HTERT RPE-1 (cell line): Measurements from ENCODE around the gene ETFBKMT.
"Not testable (repeated sequence)": the region's sequence is repeated elsewhere in the genome, so short reads cannot be mapped to it uniquely, and the experiment has no call there.

ENCODE experiments used
- in situ Hi-C: fragments of 300-500 bp; cut with MboI; formaldehyde crosslinking; loops from 4 replicates; pipeline ENCODE4 v1.14.3; 2020; ENCODE audit warnings: low sequenced_read_pairs

Gene ETFBKMT

DNA sequence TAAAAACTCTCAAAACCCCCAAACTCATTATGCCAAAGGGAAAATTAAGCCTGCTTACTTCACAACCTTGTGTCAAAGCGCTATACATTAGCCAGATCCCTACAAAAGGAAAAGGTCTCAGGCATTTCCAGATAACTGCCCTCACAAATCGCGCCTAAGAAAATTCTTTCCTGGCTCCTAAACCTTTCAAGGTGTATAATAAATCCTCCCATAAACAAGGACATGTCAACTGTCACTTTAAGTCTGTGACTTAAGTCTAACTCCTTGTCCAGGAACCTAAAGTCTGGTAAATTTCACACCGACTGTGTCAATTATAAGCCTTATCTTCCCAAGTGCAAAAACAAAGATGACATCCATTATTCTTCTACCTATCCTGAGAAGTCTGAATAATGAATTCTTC, 4.3 kb upstream of the ETFBKMT start:
- in situ Hi-C loops, result loop anchor here (25.0 kb wide), 1 partner anchor 657 kb away; no protein-coding TSS in a partner anchor

DNA sequence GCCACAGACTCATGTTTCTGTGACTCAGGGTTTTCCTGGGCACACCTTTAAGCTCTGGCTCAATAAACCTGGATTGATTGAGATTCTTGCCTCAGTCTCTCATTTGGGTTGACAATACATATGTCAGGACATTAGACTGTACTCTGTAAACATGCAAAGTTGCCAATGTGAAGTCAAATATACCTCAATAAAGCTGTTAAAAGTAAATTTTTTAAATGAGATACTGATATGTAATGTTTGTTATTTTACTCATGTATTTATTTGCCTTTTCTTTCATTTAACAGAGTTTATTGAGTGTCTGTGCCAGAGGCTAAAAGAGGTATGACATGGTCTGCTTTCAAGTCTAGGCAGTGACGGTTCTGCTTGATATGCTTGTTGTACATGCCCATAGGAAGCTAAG, 3.7 kb upstream of the ETFBKMT start:
- in situ Hi-C loops, result loop anchor here (25.0 kb wide), 1 partner anchor 657 kb away; no protein-coding TSS in a partner anchor

DNA sequence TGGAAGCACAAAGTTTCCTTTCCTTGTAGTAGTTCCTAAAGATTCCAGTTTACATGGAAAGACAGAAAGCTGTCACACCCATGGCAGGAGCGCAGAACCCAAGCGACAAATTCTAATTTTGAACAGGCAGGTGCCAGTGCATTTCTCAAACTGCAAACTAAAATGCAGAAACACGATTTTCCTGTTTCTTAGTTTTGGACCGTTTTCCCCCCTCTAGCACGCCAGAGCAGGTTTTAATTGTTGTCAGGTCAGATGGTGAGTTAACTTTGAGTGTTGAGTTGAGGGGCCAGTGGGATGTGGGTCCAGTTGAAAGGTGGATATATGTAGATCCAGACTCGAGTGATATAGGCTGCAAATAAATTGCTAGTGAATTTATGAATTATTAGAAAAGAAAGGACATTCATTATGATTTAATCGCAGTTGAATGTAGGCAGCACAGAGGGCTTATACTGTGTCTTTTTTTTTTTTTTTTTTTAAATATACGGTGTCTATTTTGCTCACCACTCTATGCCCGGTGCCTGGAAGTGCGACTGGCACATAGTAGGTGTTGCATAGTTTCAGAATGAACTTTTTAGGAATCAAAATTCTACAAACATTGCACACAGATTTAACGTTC, 909 bp upstream of the ETFBKMT start:
- in situ Hi-C loops, result loop anchor here (25.0 kb wide), 1 partner anchor 654 kb away; no protein-coding TSS in a partner anchor

DNA sequence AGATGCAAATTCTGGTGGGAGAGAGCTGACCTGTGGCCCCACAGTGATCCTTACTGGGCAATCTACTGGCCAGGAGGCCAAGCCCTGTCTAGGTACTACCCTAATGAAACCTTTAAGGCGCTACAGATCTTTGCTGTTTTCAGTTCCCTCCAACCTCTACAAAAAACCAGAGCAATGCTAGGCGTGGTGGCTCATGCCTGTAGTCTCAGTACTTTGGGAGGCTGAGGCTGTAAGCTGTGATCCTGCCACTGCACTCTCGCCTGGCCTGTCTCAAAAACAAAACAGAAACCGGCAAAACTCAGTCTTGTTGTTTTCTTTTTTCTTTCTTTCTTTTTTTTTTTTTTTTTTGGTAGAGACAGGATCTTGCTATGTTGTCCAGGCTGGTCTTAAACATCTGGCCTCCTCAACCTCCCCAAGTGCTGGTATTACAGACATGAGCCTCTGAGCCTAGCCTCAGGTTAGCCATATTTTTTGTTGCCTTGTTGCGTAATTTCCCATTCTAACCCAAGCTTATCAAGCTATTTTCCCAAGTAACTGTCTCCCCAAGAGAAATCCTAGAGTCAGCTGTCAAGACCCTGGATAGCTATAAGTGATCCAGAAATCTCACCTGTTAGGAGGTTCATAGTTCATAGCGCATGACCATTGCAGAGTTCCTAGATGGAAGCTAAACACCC, 2.8 kb downstream of the ETFBKMT start:
- in situ Hi-C loops, result loop anchor here (25.0 kb wide), 1 partner anchor 650 kb away; no protein-coding TSS in a partner anchor

DNA sequence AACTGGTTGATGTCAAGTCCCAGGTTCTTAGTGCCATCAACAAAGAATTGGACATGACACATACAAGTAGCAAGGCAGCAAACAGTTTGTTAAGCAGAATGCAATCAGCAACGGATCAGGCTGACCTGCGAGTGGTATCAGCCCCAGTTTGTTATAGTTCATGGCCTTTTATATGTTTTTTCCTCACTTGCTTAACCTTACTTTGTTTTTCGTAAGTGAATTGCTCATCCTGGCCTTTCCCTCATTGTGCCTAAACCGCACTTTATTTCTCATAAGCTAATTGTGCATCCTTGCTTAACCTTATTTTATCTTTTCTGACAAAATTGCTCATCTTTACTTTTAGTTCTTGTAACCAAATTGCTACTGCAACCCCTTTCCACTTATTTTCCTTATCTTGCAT, 4.1 kb downstream of the ETFBKMT start:
- in situ Hi-C loops, result loop anchor here (25.0 kb wide), 1 partner anchor 649 kb away; no protein-coding TSS in a partner anchor

DNA sequence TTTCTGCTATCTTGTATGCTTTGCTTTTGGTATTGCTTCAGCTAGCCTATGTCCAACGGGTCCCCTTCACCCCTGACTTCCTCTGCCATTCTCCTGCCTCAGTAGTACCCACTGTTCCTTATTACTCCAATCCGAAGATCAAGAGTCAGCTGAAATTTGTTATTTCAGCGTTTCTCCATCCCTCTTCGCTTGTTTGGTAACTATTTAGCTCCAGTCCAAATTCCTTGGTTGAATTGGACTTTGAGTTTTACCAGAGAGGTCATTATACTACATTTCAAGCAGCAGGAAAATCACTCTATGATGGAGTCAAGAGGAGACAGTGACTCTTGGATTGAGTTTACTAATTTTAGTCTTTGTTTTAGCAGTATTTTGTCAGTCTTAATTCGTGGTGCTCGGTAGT, 4.5 kb downstream of the ETFBKMT start:
- in situ Hi-C loops, result loop anchor here (25.0 kb wide), 1 partner anchor 648 kb away; no protein-coding TSS in a partner anchor

DNA sequence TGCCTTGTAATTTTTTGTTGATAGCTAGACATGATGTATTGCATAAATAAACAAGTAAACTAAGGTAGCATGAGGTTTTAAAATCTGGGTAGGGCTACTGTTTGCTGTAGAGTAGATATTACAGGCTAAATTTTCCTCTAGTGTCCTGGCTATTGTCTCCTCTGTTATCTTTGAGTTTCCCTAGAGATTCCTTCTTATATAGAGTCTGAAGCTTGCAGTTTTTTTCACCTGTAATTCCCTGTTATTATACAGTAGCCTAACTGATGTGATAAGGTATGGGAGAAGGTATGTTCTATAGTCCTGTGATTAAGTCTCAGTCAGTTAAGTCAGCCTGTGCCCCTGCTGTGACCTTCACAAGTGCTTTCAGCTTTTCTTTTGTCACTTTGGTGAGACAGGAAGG, 9.5 kb downstream of the ETFBKMT start:
- in situ Hi-C loops, result loop anchor here (25.0 kb wide), 1 partner anchor 643 kb away; no protein-coding TSS in a partner anchor

DNA sequence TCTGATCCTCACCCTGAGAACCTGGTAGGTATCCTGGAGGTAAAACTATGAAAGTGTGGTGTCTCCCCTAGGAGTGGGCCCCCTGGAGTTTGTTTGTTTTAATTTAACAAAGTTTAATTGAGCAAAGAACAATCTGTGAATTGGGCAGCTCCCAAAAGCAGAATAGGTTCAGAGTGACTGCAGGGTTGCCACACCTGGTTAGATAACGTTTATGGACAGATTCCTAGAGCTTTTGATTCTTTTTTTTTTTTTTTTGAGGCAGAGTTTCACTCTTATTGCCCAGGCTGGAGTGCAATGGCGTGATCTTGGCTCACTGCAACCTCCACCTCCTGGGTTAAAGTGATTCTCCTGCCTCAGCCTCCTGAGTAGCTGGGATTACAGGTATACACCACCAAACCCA, 10.1 kb downstream of the ETFBKMT start:
- in situ Hi-C loops, result loop anchor here (25.0 kb wide), 1 partner anchor 643 kb away; no protein-coding TSS in a partner anchor

DNA sequence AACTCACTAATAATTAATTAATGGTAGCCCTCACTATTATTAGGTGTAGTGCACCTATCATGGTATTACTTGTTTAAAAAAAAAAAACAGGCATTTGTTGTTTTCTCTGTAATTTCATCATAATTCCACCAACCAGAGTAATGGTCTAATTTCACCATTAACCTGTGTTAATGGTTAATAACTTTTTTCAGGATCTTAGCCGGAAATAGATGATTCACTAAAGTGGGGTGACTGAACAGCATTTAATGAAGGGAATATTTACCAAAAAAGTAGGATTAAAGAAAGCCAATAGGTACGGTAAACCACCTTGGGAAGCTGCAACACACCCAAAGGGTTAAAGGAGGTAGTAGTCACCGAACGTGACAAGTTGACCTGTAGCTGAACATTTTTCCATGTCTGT, 13.0 kb downstream of the ETFBKMT start:
- in situ Hi-C loops, result loop anchor here (25.0 kb wide), 1 partner anchor 640 kb away; no protein-coding TSS in a partner anchor

DNA sequence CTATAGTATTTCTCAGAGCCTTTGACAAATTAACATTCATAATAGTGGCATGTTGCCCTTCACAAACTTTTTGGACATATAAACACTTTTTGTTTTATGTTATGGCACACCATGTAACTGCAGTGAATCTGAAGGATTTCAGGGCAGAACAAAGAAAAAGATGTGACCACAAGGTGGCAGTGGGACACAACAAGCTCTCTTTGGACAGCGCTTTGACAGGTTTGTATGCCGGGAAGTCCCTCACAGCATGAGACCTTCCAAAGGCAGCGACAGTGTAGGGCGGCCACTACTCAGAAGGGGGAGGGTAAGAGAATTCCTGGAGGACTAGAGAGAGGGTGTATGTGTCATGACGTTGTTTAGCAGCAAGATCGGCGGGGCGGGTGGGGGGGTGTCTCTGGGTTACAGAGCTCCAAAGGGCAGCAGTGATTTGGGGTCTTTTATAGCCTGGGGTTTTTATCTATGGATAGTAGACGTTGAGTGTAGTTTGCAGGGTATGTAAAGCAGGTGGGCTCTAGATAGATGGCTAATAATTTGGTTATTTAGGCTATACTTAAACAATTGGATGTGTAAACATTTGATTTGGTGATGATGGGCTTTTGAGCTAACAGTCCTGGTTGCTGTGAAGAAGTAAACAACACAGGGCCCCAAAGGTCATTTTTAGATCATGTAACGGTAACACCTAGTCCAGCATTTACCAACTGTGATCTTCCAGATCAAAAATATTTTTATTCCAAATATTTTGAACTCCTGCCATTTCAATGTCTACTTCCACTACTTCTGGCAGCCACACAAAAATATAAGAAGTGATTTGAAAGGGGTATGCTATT, 22.9 kb downstream of the ETFBKMT start:
- in situ Hi-C loops, result no loop called here

DNA sequence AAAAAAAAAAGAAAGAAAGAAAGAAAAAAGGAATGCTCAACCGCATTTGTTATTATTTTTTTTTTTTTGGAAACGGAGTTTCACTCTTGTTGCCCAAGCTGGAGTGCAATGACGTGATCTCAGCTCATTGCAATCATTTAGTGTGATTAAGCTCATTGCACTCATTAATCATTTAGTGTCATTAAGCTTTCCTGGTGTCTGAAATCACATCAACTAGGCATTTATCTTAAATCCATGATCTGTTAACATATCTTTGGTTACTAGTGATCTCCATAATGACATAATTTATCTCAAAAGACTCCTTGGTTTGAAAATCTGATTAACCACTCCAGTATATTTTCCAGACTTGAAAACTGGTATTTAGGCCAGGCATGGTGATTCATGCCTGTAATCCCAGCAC, 26.3 kb downstream of the ETFBKMT start:
- in situ Hi-C loops, result no loop called here

DNA sequence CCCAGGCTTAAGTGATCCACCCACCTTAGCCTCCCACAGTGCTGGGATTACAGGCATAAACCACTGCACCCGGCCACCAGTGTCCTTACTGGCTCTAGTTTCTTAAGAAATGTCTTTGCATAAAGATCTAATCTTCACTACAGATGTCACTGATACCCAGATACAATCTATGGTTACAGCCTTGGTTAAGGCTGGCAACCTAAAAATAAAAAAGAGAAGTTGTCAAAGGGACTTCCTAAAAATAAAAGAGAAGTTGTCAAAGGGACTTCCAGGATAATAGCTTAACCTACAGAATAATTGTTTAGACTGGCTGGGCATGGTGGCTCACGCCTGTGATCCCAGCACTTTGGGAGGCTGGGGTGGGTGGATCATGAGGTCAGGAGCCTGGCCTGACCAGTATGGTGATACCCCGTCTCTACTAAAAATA, 27.6 kb downstream of the ETFBKMT start:
- in situ Hi-C loops, result no loop called here

DNA sequence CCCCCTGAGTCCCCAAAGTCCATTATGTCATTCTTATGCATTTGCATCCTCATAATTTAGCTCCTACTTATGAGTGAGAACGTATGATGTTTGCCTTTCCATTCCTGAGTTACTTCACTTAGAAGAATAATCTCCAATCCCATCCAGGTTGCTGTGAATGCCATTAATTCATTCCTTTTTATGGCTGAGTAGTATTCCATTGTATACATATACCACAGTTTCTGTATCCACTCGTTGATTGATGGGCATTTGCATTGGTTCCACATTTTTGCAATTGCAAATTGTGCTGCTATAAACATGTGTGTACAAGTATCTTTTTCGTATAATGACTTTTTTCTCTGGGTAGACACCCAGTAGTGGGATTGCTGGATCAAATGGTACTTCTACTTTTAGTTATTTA, 30.4 kb downstream of the ETFBKMT start:
- in situ Hi-C loops, result not testable (repeated sequence)

DNA sequence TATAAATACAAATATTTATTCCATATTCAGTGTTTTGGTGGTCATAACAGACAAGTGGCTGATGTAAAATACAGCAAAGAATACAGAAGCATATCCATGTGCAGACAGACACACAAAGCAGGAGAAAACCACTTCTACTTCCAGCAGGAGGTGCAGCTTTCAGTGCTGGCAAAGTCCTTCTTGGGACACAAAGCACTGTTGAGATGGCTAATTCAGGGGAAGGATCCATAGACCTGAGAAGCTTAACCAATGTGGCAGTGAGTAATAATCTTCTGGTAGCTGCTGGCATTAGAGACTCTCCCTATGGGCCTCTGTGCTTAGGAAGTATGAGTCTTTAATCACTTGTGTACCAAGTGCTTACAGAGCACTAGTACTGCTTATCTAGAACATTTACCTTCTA, 42.6 kb downstream of the ETFBKMT start:
- in situ Hi-C loops, result no loop called here

DNA sequence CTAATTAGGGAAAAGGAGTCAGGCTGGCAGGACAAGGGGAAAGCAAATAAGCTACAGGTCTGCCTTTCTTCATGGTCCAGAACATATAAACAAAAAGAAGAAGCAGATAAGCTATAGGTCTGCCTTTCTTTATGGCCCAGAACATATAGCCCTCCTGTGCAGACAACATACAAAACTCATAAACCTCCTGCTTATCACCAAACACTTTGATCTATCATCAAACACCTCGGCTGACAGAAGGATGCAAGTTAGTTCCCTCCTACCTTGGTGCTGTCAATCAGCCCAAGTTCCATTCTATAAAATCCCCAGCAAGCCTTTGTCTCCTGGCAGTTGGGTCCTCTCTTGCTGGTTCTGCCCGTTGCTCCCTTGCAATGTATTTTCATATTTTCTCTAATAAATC, 46.1 kb downstream of the ETFBKMT start:
- in situ Hi-C loops, result no loop called here

DNA sequence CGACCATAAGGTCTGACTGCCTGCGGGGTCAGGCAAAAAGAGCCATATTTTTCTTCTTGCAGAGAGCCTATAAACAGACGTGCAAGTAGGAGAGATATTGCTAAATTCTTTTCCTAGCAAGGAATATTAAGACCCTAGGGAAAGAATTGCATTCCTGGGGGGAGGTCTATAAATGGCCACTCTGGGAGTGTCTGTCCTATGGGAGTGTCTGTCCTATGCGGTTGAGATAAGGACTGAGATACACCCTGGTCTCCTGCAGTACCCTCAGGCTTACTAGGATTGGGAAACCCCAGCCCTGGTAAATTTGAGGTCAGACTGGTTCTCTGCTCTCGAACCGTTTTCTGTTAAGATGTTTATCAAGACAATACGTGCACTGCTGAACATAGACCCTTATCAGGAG, 48.6 kb downstream of the ETFBKMT start:
- in situ Hi-C loops, result not testable (repeated sequence)

DNA sequence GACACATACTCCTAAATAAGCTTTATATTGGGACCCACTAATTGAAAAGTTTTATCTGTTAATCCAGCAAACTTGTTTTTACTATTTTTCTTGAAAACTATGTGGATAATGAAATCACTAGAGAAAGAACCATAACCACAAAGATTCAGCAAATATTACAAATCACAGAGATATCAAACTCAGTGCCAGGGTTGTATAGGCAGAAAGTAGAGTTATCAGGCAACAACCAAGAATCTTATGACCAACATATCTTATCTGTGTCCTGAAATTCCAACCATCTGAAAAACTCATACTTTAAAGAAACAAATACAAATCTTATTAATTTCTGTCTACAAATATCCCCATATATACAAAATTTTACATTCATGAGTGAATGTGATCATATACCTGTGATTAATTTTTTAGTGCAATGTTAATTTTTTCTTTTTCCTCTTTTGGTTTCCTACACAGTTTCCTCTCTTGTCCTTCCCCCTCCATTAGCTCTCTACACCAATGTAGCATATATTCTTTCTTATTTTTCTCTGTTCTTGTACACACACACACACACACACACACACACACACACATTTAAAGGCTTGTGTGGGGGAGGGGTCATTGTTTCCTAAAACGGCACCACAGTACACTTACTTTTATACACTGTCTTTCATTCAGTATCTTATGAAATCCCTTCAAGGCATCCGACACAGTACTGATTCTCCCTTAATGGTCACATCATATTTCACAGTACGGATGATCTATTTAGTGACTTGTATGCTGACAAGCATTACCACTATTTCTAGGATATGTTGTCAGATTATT, 50.7 kb downstream of the ETFBKMT start:
- in situ Hi-C loops, result no loop called here

DNA sequence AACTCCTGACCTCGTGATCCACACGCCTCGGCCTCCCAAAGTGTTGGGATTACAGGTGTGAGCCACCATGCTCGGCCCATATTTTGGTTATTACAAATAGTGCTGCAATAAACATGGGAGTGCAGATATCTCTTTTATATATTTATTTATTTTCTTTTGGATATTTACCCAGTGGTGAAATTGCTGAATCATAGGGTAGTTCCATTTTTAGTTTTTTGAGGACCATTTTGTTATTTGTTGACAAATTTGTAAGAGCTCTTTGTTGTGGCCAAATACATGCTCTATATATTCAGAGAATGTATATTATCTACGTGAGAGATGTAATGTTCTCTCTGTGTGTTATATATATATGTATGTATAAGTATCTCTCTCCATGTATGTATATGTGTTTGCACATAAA, 53.4 kb downstream of the ETFBKMT start:
- in situ Hi-C loops, result no loop called here

DNA sequence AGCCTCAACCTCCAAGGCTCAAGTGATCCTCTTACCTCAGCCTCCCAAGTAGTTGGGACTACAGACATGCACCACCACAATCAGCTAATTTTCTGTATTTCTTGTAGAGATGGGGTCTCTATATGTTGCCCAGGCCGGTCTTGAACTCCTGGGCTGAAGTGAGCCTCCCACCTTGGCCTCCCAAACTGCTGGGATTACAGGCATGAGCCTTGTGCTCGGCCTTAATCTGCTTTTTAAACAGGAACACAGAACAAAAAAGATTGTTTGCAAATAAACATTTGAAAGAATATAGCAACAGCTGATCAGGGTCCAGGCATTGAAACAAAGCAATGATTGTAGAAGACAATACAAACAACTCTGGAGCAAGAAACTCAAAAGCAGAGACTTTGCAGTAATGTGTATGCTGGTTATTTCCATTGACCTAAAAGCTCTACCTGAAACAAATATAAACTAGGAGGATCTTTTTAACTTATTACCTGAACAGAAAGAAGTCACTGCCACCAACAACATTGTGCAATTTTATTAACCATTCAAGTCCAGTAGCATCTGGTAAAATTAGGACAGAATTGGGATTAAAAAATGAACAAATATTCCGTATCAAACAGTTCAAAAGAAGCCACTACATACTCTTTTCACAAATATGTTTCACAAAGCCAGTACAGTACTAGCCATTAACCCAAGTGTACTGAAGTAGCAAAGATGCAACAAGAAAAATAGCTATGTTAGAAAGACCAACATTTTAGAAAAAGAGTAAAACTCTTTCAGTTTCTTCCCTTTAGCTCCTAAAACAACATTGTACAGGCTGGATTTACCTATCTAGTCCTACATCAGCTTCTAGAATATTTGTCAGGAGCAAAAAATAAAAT, 55.2 kb downstream of the ETFBKMT start:
- in situ Hi-C loops, result no loop called here
